Limb (tissue), 2 donors: ENCODE results near the gene NMS.

ENCODE experiments used
- DNase-seq, 2 donors: peaks; one replicate each; pipeline ENCODE4 v3.0.0-alpha.2; 2016; ENCODE audit errors: extremely low spot score in 2 of 2

The NMS gene

DNA sequence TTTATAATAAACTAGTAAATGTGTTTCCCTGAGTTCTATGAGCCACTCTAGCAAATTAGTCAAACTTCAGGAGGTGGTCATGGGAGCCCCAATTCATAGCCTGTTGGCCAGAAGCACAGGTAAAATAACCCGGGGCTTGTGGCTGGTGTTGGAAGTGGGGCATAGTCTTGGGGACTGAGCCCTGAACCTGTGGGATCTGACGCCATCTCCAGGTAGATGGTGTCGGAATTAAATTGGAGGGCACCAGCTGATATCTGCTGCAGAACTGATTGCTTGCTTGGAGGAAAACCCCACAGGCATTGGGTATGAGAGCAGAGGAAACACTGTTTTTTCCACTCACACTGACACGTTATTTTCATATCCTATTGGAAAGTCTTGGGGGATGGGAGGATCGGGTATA lies 14.1 kb downstream of the NMS start:
- no peak for DNase-seq

DNA sequence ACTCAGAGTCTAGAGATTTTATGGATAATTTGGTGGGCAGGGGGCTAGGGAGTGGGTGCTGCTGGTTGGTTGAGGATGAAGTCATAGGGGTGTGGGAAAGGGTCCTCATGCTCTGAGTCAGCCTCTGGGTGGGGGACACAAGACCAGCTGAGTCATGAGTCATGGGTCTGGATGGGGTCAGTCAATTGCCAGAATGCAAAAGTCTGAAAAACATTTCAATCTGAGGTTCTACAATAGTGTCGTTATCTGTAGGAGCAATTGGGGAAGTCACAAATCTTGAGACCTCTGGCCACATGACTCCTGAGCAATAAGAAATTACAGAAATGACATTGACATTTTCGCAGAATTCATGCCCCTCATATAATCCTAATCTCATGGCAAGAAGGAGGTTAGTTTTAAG lies 15.1 kb downstream of the NMS start:
- no peak for DNase-seq

DNA sequence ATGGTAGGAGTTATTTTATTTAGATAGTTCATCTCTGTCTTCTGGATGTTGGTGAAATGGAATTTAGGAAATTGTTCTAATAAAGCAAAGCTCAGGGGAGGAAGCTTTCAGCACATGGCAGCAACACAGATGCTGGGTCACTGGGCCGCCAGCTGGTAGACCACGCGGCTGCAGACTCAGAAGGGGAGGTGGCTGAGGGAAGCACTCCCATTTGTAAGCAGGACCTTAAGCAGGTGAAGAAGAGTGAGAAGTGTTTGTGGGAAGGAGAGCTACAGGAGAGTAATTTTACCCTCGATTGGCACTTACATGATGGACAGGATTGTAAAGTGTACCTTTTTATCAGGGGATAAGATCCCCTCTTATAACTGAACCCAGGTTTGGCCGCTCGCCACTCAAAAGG lies 24.4 kb downstream of the NMS start:
- DNase-seq: no peak

DNA sequence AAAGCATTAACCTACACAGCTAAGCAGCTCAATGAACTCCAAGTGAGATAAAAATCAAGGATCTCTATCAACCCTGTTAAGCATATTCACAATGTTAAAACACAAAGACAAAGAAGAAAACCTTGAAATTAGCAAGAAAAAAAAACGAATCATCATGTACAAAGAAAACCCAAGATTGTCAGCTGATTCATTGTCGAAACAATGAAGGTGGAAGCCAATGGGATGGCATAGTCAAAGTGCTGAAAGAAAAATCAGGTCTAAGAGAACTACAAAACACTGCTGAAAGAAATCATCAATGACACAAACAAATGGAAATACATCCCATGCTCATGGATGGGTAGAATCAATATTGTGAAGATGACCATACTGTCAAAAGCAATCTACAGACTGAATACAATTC lies 32.5 kb downstream of the NMS start:
- no peak for DNase-seq

DNA sequence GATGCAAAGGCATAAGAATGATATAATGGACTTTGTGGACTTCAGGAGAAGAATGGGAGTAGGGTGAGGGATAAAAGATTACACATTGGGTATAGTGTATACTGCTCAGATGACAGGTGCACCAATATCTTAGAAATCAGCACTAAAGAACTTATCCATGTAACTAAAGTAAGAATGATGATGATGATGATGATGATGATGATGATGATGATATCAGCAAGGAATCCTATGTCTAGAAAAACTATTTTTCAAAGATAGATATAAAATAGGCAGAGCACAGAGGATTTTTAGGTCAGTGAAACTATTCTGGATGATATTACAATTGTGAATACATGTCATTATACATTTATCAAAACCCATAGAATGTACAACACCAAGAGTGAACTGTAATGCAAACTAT lies 34.3 kb downstream of the NMS start:
- DNase-seq: no peak

DNA sequence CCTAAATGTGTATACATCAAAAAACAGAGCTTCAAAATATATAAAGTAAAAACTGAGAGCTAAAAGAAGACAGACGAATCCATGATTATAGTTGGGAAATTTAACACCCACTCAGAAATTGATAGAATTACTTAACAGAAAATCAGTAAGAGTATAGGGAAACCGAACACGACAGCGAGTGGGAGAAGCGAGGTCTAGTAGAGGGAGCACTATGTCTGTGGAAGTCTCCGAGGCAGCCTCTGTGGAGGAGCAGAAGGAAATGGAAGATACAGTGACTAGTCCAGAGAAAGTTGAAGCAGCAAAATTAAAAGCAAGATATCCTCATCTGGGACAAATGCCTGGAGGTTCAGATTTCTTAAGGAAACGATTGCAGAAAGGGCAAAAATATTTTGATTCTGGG lies 38.8 kb downstream of the NMS start:
- no peak for DNase-seq

DNA sequence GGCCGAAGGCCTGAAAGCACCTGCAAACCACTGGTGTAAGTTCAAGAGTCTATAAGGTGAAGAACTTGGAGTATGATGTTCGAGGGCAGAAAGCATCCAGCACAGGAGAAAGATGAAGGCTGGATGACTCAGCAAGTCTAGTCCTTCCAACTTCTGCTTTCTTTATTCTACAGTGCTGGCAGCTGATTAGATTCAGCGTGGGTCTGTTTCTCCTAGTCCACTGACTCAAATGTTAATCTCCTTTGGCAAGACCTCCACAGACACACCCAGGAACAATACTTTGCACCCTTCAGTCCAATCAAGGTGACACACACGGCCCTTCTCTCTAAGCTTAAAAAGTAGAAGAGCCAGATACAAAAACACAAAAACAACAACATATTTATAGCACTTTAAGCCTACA lies 43.4 kb downstream of the NMS start:
- DNase-seq: no peak

DNA sequence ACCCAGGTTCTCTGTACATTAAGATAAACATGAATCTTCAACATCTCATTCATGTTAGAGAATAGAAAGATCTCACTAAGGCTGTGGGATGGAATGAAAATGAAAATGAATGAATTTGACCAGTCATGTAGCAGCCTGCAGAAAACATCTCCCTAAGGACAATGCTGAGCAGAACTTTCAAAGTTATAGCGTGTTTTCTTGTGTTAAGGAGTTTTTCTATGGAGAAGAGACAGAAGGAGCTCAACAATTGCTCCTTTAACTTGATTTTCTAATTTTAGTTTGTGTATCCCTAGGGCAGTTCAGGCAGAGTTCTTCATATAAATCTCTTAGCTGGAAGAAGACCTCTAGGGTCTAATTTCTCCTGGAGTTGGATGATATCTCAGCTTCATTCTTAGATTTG lies 47.3 kb downstream of the NMS start:
- DNase-seq: no peak

DNA sequence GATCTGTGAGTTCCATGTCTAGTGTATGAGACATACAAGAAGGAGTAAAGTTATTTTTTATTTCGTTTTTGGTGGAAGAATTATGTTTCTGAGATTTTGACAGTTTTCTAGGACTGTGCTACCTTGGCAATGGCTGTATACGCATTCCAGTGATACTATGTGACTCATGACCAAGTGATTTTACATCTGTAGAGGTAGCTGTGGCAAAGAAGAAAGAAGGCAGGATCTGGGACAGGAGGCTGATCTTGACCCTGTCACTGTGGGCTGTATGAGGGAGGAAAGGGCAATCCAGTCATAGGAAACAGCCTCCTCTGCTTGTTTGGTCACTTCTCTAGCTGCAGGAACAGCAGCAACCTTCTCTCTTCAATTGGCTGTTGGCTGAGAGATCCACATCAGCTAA lies 48.5 kb downstream of the NMS start:
- DNase-seq: no peak

DNA sequence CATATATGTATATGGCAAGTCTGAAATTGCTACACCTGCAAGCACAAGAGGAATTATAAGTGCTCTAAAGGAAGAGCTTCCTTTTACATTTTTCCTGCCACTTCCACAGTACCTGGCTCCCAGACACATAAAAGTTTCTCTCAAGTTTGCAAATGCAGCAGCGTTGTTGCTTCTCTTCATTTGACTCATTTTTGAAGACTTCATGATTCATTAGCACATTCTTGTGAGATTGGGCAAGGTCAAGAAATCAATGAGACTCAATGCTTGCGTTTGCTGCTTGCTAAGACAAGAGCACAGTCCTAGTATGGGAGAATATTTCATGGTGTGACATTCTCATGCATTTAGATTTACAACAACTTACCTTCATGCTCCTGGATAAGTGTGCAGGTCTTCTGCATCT lies 49.9 kb downstream of the NMS start:
- DNase-seq: no peak

DNA sequence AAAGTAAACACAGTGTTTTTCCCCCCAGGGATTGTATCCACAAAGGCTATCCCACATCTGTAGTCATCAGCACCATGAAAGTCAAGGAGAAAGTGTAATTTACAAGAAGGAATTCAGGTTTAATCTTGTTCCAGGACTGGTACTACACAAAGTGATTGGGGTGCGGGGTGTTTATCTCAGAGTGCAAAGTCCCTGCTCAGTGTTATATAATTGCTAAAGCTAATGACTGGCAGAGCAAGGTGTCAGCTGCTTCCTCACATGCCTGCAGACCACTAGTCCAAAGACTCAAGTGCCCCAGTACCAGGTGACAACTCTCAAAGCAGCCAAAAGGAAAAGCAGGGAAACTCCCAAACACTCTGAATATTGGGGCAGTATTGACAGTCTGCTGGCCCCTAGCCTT lies 52.1 kb downstream of the NMS start:
- DNase-seq: no peak

DNA sequence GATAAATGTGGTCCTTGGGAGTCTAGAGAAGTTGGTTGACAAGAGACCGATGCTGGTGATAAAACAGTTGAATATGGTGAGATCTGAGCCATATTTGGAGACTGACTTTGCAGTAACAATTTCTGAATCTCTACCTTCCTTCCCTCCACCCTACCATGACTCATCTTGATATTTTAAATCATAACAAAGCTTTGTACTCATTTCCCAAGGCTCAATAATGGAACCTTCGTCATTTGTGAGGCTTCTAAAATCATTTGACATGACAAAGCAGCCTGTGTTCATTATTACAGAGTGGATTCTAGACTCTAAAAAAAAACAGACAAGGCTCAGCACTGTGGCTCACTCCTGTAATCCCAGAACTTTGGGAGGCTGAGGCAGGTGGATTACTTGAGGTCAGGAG lies 54.0 kb downstream of the NMS start:
- DNase-seq: no peak

DNA sequence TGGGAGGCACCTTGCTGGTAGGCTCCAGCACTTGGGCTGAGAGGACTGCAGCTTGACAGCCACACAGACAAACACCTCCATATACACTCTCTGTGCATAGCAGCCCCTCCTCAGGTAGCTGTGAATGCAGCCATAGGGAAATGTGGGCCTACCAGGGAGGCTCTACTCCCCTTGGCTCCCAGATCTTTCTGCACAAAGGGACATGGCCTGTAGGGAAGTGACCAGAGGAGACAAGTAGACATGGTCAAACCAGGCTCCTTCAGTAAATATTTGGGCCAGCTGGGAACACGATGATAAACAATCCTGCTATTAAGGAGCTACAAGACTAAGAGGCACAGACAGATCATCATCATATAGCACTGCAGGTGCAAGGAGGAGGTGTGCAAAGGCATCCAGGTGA lies 56.6 kb downstream of the NMS start:
- no peak for DNase-seq

DNA sequence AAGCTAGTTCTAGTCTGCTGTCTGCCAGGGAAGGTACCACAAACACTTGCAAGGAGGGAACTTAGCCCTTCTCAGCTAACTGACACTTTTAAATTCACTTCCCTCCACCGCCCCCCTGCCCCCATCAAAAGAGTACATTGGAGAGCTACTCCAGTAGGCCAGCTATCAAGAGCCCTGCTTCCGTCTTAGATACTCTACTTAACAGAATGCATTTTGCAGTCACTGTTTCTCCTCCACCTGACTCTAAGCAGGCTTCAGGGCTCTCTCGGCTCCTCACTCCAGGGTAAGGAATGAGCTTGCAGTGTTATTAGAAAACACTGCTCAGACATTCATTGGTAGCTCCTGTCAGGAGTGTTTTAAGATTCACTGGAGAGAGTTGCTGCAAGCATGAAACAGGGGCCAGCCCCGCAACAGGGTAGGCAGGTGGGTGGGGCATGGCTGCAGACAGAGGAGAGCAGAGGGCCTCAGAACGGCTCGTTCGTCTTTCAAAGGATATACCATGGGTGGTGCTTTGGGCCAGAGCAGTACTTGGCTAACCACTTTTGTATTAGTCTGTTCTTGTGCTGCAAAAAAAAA lies 57.2 kb downstream of the NMS start:
- DNase-seq: no peak

DNA sequence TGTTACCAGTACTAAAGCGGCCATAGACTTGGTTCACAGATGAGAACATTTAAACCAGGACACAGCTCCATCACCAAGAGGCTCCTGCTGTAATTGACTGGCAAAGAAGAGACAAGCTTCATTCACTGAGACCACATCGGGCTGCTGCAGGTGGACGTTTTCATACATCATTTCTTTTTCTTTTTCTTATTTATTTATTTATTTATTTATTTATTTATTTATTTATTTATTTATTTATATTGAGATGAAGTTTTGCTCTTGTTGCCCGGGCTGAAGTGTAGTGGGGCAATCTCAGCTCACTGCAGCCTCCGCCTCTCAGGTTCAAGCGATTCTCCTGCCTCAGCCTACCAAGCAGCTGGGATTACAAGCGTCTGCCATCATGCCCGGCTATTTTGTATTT lies 58.9 kb downstream of the NMS start:
- DNase-seq: no peak

DNA sequence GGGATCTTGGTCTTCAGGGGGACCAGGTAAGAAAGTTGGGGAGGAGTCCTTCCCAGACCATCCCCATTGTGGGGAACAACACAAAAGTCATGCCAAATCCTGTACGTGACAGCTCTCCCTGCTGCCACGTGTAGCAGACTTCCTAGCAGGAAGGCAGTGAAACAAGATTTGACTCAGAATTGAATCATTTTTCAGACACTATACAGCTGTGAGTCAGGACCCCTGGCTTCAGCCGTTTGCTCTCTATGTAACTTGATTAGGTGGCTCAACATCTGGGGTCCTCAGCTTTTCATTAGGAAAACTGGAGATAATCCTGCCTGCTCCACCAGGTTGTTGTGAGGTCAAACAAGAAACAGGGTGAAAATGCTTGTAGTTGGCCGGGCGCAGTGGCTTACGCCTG lies 59.6 kb downstream of the NMS start:
- no peak for DNase-seq
